IMR-90 (cell line): ENCODE measurements around the gene DUSP2. TPM values are rescaled to one million over a fixed set of nuclear protein-coding genes. Genes with fewer than 3 reads are reported as not detected.

Experiments
- ATAC-seq: fragments of 200-7000 bp; cut with Tn5 transposase; 2 replicates; pipeline ENCODE4 v1.9.1; 2020; ENCODE audit warnings: low read depth, mild to moderate bottlenecking, moderate library complexity
- BruUV-seq: library from RNA; stranded (reverse); fragments of 400-500 nt; replicated peaks from 2 replicates; lab custom pipeline; 2021; lab: Mats Ljungman, UMichigan
- CTCF ChIA-PET: fragments of 300-600 bp; formaldehyde crosslinking; extraction: SDS; loops from one replicate; lab custom pipeline; 2021; ENCODE audit warnings: antibody characterized with exemption; lab: Yijun Ruan, JAX
- POLR2A ChIA-PET: fragments of 300-600 bp; sonication (Branson Sonifier 250); formaldehyde crosslinking; loops from one replicate; lab custom pipeline; 2022; ENCODE audit warnings: antibody characterized with exemption; ENCODE audit not compliant: unreplicated experiment; lab: Charles Lee
- DNase-seq: peaks from one replicate; pipeline ENCODE4 v3.0.0; 2013
- H2AFZ ChIP-seq: replicated peaks from 2 replicates; pipeline ENCODE3; 2013; ENCODE audit warnings: low read length, mild to moderate bottlenecking; ENCODE audit not compliant: poor library complexity
- H2AK5ac ChIP-seq: 2 replicates; pipeline ENCODE4 v1.6.1; 2013; ENCODE audit warnings: low read depth, low read length, inconsistent platforms
- H2AK9ac ChIP-seq: replicated peaks from 2 replicates; pipeline ENCODE3; 2013; ENCODE audit warnings: mild to moderate bottlenecking, low read depth, low read length, moderate library complexity; ENCODE audit not compliant: poor library complexity
- H2BK120ac ChIP-seq: 2 replicates; pipeline ENCODE4 v1.6.1; 2013; ENCODE audit warnings: low read depth, low read length, inconsistent platforms
- H2BK15ac ChIP-seq: 3 replicates; pipeline ENCODE4 v1.6.1; 2013; ENCODE audit warnings: low read depth, low read length, inconsistent platforms
- H2BK20ac ChIP-seq: 2 replicates; pipeline ENCODE4 v1.6.1; 2013; ENCODE audit warnings: low read depth, mild to moderate bottlenecking, inconsistent platforms, low read length, moderate library complexity
- H2BK5ac ChIP-seq: 2 replicates; pipeline ENCODE4 v1.6.1; 2013; ENCODE audit warnings: mild to moderate bottlenecking, low read depth, low read length, inconsistent platforms; ENCODE audit not compliant: poor library complexity, severe bottlenecking
- H3K14ac ChIP-seq: replicated peaks from 2 replicates; pipeline ENCODE4 v1.6.1; 2013; ENCODE audit warnings: low read depth, low read length, inconsistent platforms
- H3K18ac ChIP-seq: 2 replicates; pipeline ENCODE4 v1.6.1; 2013; ENCODE audit warnings: low read depth, low read length, control low read depth
- H3K23ac ChIP-seq: 2 replicates; pipeline ENCODE4 v1.6.1; 2013; ENCODE audit warnings: low read depth, low read length, inconsistent platforms
- H3K27ac ChIP-seq: 2 replicates; pipeline ENCODE4 v1.5.1; 2013; ENCODE audit warnings: mild to moderate bottlenecking, control low read depth, low read length; ENCODE audit not compliant: insufficient read depth
- H3K27me3 ChIP-seq: 2 replicates; pipeline ENCODE4 v1.6.1; 2013; ENCODE audit warnings: low read length; ENCODE audit not compliant: control insufficient read depth, insufficient read depth
- H3K36me3 ChIP-seq: 2 replicates; pipeline ENCODE4 v1.6.1; 2013; ENCODE audit warnings: low read length, mixed read lengths; ENCODE audit not compliant: control insufficient read depth, insufficient read depth
- H3K4ac ChIP-seq: 2 replicates; pipeline ENCODE4 v1.6.1; 2013; ENCODE audit warnings: low read depth, low read length, inconsistent platforms
- H3K4me1 ChIP-seq: 2 replicates; pipeline ENCODE4 v1.6.1; 2013; ENCODE audit warnings: low read length, mixed read lengths; ENCODE audit not compliant: control insufficient read depth, insufficient read depth
- H3K4me2 ChIP-seq: 2 replicates; pipeline ENCODE4 v1.6.1; 2013; ENCODE audit warnings: low read depth, mild to moderate bottlenecking, control low read depth, low read length, moderate library complexity
- H3K4me3 ChIP-seq: 2 replicates; pipeline ENCODE4 v1.5.1; 2013; ENCODE audit warnings: low read depth, mild to moderate bottlenecking, control low read depth, low read length, moderate library complexity; ENCODE audit not compliant: insufficient read depth
- H3K56ac ChIP-seq: 2 replicates; pipeline ENCODE4 v1.6.1; 2013; ENCODE audit warnings: low read length, inconsistent platforms; ENCODE audit not compliant: insufficient read depth; ENCODE audit errors: extremely low read depth
- H3K79me1 ChIP-seq, 2 experiments: 2 replicates each; pipeline ENCODE4 v1.6.1; 2013; ENCODE audit warnings: low read length in 2 of 2, inconsistent platforms in 1 of 2, low read depth in 1 of 2
- H3K9ac ChIP-seq: 2 replicates; pipeline ENCODE4 v1.6.1; 2013; ENCODE audit warnings: low read depth, low read length, control low read depth
- H3K9me1 ChIP-seq: 2 replicates; pipeline ENCODE4 v1.6.1; 2013; ENCODE audit warnings: low read length, inconsistent platforms; ENCODE audit not compliant: insufficient read depth
- H3K9me3 ChIP-seq: 2 replicates; pipeline ENCODE4 v1.6.1; 2013; ENCODE audit warnings: low read length; ENCODE audit not compliant: control insufficient read depth, insufficient read depth
- H4K20me1 ChIP-seq: 2 replicates; pipeline ENCODE4 v1.6.1; 2013; ENCODE audit warnings: low read length, inconsistent platforms; ENCODE audit not compliant: insufficient read depth
- H4K5ac ChIP-seq: 2 replicates; pipeline ENCODE4 v1.6.1; 2013; ENCODE audit warnings: mild to moderate bottlenecking, low read depth, low read length, control low read depth
- H4K8ac ChIP-seq, 2 experiments: 2 replicates each; pipeline ENCODE4 v1.6.1; 2013; ENCODE audit warnings: low read depth in 2 of 2, low read length in 2 of 2, control low read depth in 1 of 2, inconsistent platforms in 1 of 2
- H4K91ac ChIP-seq: 2 replicates; pipeline ENCODE4 v1.6.1; 2013; ENCODE audit warnings: low read depth, low read length, inconsistent platforms; ENCODE audit not compliant: insufficient read depth
- BHLHE40 ChIP-seq: fragments of 150-350 bp; IDR thresholded peaks from 2 replicates; pipeline ENCODE4 v1.6.1; 2016; ENCODE audit warnings: mild to moderate bottlenecking, low read depth, low read length
- CEBPB ChIP-seq: IDR thresholded peaks from 2 replicates; pipeline ENCODE4 v1.6.1; 2012; ENCODE audit warnings: low read depth, low read length, improper control_type of control experiment
- CTCF ChIP-seq: conservative IDR thresholded peaks from 2 replicates; pipeline ENCODE4 v1.5.1; 2012; ENCODE audit warnings: mild to moderate bottlenecking, low read depth, low read length, improper control_type of control experiment
- ELK1 ChIP-seq: fragments of 150-350 bp; IDR thresholded peaks from 2 replicates; pipeline ENCODE4 v1.6.1; 2016; ENCODE audit warnings: low read depth, mild to moderate bottlenecking, low read length, moderate library complexity, borderline replicate concordance
- FOS ChIP-seq: fragments of 150-350 bp; IDR thresholded peaks from 2 replicates; pipeline ENCODE4 v1.6.1; 2016; ENCODE audit warnings: low read depth, low read length
- MAFK ChIP-seq: IDR thresholded peaks from 2 replicates; pipeline ENCODE4 v1.6.1; 2012; ENCODE audit warnings: low read depth, low read length, improper control_type of control experiment
- MAZ ChIP-seq: IDR thresholded peaks from 2 replicates; pipeline ENCODE4 v1.6.1; 2012; ENCODE audit warnings: low read depth, mild to moderate bottlenecking, low read length, improper control_type of control experiment, moderate library complexity, borderline replicate concordance
- NFE2L2 ChIP-seq: fragments of 150-350 bp; IDR thresholded peaks from 2 replicates; pipeline ENCODE4 v1.6.1; 2016; ENCODE audit warnings: low read depth, mild to moderate bottlenecking, low read length
- POLR2A ChIP-seq: IDR thresholded peaks from 2 replicates; pipeline ENCODE4 v1.6.1; 2012; ENCODE audit warnings: mild to moderate bottlenecking, low read depth, low read length
- RAD21 ChIP-seq: IDR thresholded peaks from 2 replicates; pipeline ENCODE4 v1.6.1; 2012; ENCODE audit warnings: low read length, improper control_type of control experiment
- RCOR1 ChIP-seq: IDR thresholded peaks from 2 replicates; pipeline ENCODE4 v1.6.1; 2012; ENCODE audit warnings: mild to moderate bottlenecking, low read length, improper control_type of control experiment; ENCODE audit not compliant: insufficient replicate concordance
- RFX5 ChIP-seq: IDR thresholded peaks from 2 replicates; pipeline ENCODE4 v1.8.0; 2012; ENCODE audit warnings: low read depth, mild to moderate bottlenecking, low read length, moderate library complexity
- SMC3 ChIP-seq: fragments of 150-350 bp; IDR thresholded peaks from 2 replicates; pipeline ENCODE4 v1.6.1; 2016; ENCODE audit warnings: low read depth, mild to moderate bottlenecking, antibody characterized with exemption, low read length, moderate library complexity
- USF2 ChIP-seq: fragments of 150-350 bp; IDR thresholded peaks from 2 replicates; pipeline ENCODE4 v1.6.1; 2017; ENCODE audit warnings: mild to moderate bottlenecking, antibody characterized with exemption, low read length, low read depth
- WGBS, 2 experiments: methylation state at CpG; one replicate each; pipeline versions ENCODE4 v1.1.5 to v1.1.7; 2013; ENCODE audit warnings: missing lambda C conversion rate in 2 of 2; ENCODE audit not compliant: insufficient read length in 1 of 2; ENCODE audit errors: extremely low coverage in 2 of 2; 5-methylcytosine and 5-hydroxymethylcytosine counted together
- dilution Hi-C: fragments of 300-500 bp; cut with HindIII; formaldehyde crosslinking; loops from one replicate; pipeline ENCODE4 v1.14.3; 2018; ENCODE audit warnings: low sequenced_read_pairs; ENCODE audit not compliant: unreplicated experiment
- in situ Hi-C: fragments of 300-500 bp; cut with MboI; formaldehyde crosslinking; loops from 3 replicates; pipeline ENCODE4 v1.14.3; 2019; ENCODE audit warnings: low sequenced_read_pairs, inconsistent platforms, mixed read lengths
- intact Hi-C: fragments of 100-400 bp; cut with micrococcal nuclease; formaldehyde crosslinking; loops from 2 replicates; pipeline ENCODE4 v1.10.0; 2022
- polyA plus RNA-seq, 3 experiments: library from polyadenylated mRNA; depleted of rRNA; stranded (reverse); fragments of >200 nt; gene quantifications; 2 replicates each; pipeline ENCODE4 v1.2.3, GENCODE V29; 2012; ENCODE audit warnings: low replicate concordance in 1 of 3
- total RNA-seq: library from RNA; depleted of rRNA; stranded (reverse); fragments of >200 nt; gene quantifications from 2 replicates; pipeline ENCODE4 v1.2.3, GENCODE V29; 2012

DUSP2 gene
- total and polyA plus RNA-seq, 2 of the 4 experiments (the other 2 are of a cell fraction) = 1.8 to 3.8 TPM

- no peak overlapping the region for H4K5ac ChIP-seq
Observed at GRCh38 chr2:96191937-96192670, 46.9 kb upstream of the DUSP2 start.

More at GRCh38 chr2:96191937-96192670, 46.9 kb upstream of the DUSP2 start:
- ChIA-PET POLR2A (no interaction called here), CTCF (no interaction called here)
- H3K27me3 ChIP-seq = no peaks in the 10 kb centered on the region
- no peak overlapping the region for H2AK5ac ChIP-seq
- in situ Hi-C loops (no loop called here), intact Hi-C loops (no loop called here), dilution Hi-C loops (no loop called here)
- no peak overlapping the region for H3K27ac ChIP-seq
- H2BK20ac ChIP-seq = no peak overlapping the region
- peaks cover 24% of the 10 kb centered on the region for H4K20me1 ChIP-seq
- ATAC-seq (no peak), DNase-seq (no peak)
- H3K36me3 ChIP-seq = peaks cover 31% of the 10 kb centered on the region
- H3K56ac ChIP-seq = no peak overlapping the region
- H2AK9ac ChIP-seq = no peak overlapping the region
- H3K14ac ChIP-seq = no peak overlapping the region
- H2BK5ac ChIP-seq = no peak overlapping the region
- H3K18ac ChIP-seq = no peak overlapping the region
- H2BK120ac ChIP-seq = no peak overlapping the region
- no peak overlapping the region for H3K4ac ChIP-seq
- H3K9ac ChIP-seq = no peak overlapping the region
- no peak overlapping the region for H2BK15ac ChIP-seq
- peaks cover 18% of the 10 kb centered on the region for H3K9me1 ChIP-seq
- H3K4me1 ChIP-seq = peaks cover 9% of the 10 kb centered on the region
- no peak overlapping the region for H4K91ac ChIP-seq
- no peak overlapping the region for H3K23ac ChIP-seq
- peaks cover 40 to 55% of the 10 kb centered on the region in 2 experiments for H3K79me1 ChIP-seq
- no peak overlapping the region for H3K4me2 ChIP-seq
- 80% methylated on average over 1 of the region's 11 CpGs; no CpG with 5 or more reads in 1 of the 2 experiments for WGBS, 2 experiments
- TF ChIP-seq ELK1 (no peak), CTCF (no peak), NFE2L2 (no peak), BHLHE40 (no peak), MAFK (no peak), POLR2A (no peak), USF2 (no peak), CEBPB (no peak), RFX5 (no peak), RCOR1 (no peak), MAZ (no peak), SMC3 (no peak), FOS (no peak), RAD21 (no peak)
- H4K8ac ChIP-seq = no peak overlapping the region
- H3K4me3 ChIP-seq = no peak overlapping the region
- H3K9me3 ChIP-seq = no peaks in the 10 kb centered on the region
- TSS peak; percentile 12 for BruUV-seq
- H2AFZ ChIP-seq = no peak overlapping the region
